NCI-H2171 treated with DMSO at 0.1 percent for 48 hours (cell line): ENCODE results near the gene LRRC1.

Experiments
- DNase-seq: peaks from one replicate; lab custom pipeline; 2025; lab: John Stamatoyannopoulos, UW

Gene LRRC1

GRCh38 chr6:53961679-53962370 lies 167.0 kb downstream of the LRRC1 start:
- peak; percentile 79 for DNase-seq

GRCh38 chr6:53962646-53963045 lies 167.8 kb downstream of the LRRC1 start:
- DNase-seq = no peak

DNA sequence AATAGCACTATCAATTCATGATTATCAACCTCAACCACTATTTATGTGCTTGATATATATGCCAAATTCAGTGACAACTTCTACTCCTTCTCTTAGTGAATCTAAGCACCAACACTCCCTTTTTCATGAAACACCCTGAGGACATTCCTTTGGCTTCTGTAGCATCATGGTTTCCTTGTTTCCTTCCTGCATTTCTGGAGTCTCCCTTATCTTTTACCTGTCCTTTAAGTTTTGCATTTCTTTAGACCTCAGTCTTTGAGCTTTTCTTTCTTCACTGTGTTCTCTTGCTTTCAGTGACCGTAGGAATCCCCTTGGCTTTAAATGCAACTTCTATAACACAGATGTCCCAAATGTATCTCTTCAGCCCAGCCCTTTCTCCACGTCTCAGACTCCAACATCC lies 172.6 kb downstream of the LRRC1 start:
- DNase-seq = no peak
